ENCODE data around the gene PUM2. TPM values are rescaled to one million over a fixed set of nuclear protein-coding genes. Genes with fewer than 3 reads are reported as not detected.

PUM2 gene
- total and polyA plus RNA-seq, 2 of the 13 experiments (the other 11 are each of a cell fraction or from before 2014, with no cell fraction given): 69.6 to 69.8 TPM

GRCh38 chr2:20378891-20379519, 28.4 kb upstream of the PUM2 start (continued):
- peak; percentile 55 for TF ChIP-seq IRF2 (CRISPR knock-in tag; IDR thresholded peaks at IDR 0.05)
- TF ChIP-seq ZBTB20 (CRISPR knock-in tag; IDR thresholded peaks at IDR 0.05; ENCODE audit: borderline replicate concordance, low read depth): no peak
- TF ChIP-seq CAMTA2 (CRISPR knock-in tag; IDR thresholded peaks at IDR 0.05; ENCODE audit: borderline replicate concordance): no peak
- no peak for TF ChIP-seq ZNF432 (CRISPR knock-in tag; IDR thresholded peaks at IDR 0.05; ENCODE audit: borderline replicate concordance)
- TF ChIP-seq SCMH1 (CRISPR knock-in tag; IDR thresholded peaks at IDR 0.05; ENCODE audit: borderline replicate concordance): no peak
- no peak for TF ChIP-seq IKZF4 (CRISPR knock-in tag; IDR thresholded peaks at IDR 0.05; ENCODE audit: borderline replicate concordance, low read depth, not compliant biosample characterization)
- no peak for TF ChIP-seq RBFOX2 (IDR thresholded peaks at IDR 0.05; ENCODE audit: low read depth, low read length)
- TF ChIP-seq RFXANK (CRISPR knock-in tag; IDR thresholded peaks at IDR 0.05): 0 out of 2 replicates have a peak, but pooled peaks have one; percentile 52
- no peak for TF ChIP-seq ETS1 (CRISPR knock-in tag; IDR thresholded peaks at IDR 0.05)
- TF ChIP-seq NFYB (CRISPR knock-in tag; IDR thresholded peaks at IDR 0.05): no peak
- TF ChIP-seq CSRNP2 (CRISPR knock-in tag; conservative IDR thresholded peaks at IDR 0.05; ENCODE audit: low read depth): no peak
- no peak for TF ChIP-seq ZFP1 (CRISPR knock-in tag; IDR thresholded peaks at IDR 0.05)
- no peak for TF ChIP-seq TBL1XR1 (IDR thresholded peaks at IDR 0.05; ENCODE audit: borderline replicate concordance, low read length, partially characterized antibody)
- TF ChIP-seq ZNF616 (CRISPR knock-in tag; IDR thresholded peaks at IDR 0.05; ENCODE audit: low read depth): no peak
- TF ChIP-seq SNAPC5 (CRISPR knock-in tag; IDR thresholded peaks at IDR 0.05; ENCODE audit: borderline replicate concordance): peak; percentile 64; the same call in 1 of the 2 replicates
- peak; percentile 62; the same call in 1 of the 2 replicates for TF ChIP-seq ZNF644 (CRISPR knock-in tag; IDR thresholded peaks at IDR 0.05; ENCODE audit: low read depth)
- TF ChIP-seq SIX4 (CRISPR knock-in tag; IDR thresholded peaks at IDR 0.05): no peak
- no peak for TF ChIP-seq ZNF101 (CRISPR knock-in tag; IDR thresholded peaks at IDR 0.05; ENCODE audit: borderline replicate concordance, low read depth)
- TF ChIP-seq PREB (CRISPR knock-in tag; IDR thresholded peaks at IDR 0.05): no peak
- TF ChIP-seq HOXD1 (CRISPR knock-in tag; IDR thresholded peaks at IDR 0.05): no peak
- TF ChIP-seq ATRX (CRISPR knock-in tag; IDR thresholded peaks at IDR 0.05; ENCODE audit: borderline replicate concordance): no peak
- no peak for TF ChIP-seq STAT5B (CRISPR knock-in tag; IDR thresholded peaks at IDR 0.05)
- TF ChIP-seq MED8 (CRISPR knock-in tag; IDR thresholded peaks at IDR 0.05; ENCODE audit: insufficient replicate concordance): no peak
- TF ChIP-seq CEBPZ (IDR thresholded peaks at IDR 0.05; ENCODE audit: low read length): no peak
